Transverse colon (tissue), 4 donors: ENCODE results near the gene CDC20B. TPM values are rescaled to one million over a fixed set of nuclear protein-coding genes. Genes with fewer than 3 reads are reported as not detected.
A peak's percentile ranks its signal among the peaks of the same experiment; 100 is the strongest.

ENCODE experiments used
- DNase-seq: peaks from one replicate; pipeline ENCODE4 v3.0.0-alpha.2; 2019
- H3K27ac ChIP-seq, 4 donors: fragments of 200-600 bp; sonication (generic); 2 replicates each; pipeline ENCODE4 v1.5.1; 2016 to 2018; ENCODE audit warnings: inconsistent platforms in 4 of 4
- H3K27me3 ChIP-seq: fragments of 200-600 bp; sonication (generic); 2 replicates; pipeline ENCODE4 v1.5.1; 2017; ENCODE audit warnings: inconsistent platforms
- H3K36me3 ChIP-seq, 4 donors: fragments of 200-600 bp; sonication (generic); 2 replicates each; pipeline ENCODE4 v1.5.1; 2017 to 2019; ENCODE audit warnings: inconsistent platforms in 4 of 4
- H3K4me1 ChIP-seq, 4 donors: fragments of 200-600 bp; sonication (generic); 2 replicates each; pipeline ENCODE4 v1.5.1; 2017 to 2020; ENCODE audit warnings: inconsistent platforms in 4 of 4
- H3K4me3 ChIP-seq, 4 donors: fragments of 200-600 bp; sonication (generic); 1 replicate in 1 of 4; 2 replicates in 3 of 4; pipeline versions ENCODE4 v1.5.1 to v1.6.1; 2017 to 2019; ENCODE audit warnings: inconsistent platforms in 4 of 4
- H3K9me3 ChIP-seq, 2 donors: fragments of 200-600 bp; sonication (generic); 2 replicates each; pipeline ENCODE4 v1.5.1; 2017 to 2019; ENCODE audit warnings: inconsistent platforms in 2 of 2
- CTCF ChIP-seq, 5 experiments: fragments of 200-600 bp in 3 of 5; fragments of 450-650 bp in 2 of 5; sonication (generic) in 3 of 5; IDR thresholded peaks; 1 replicate in 2 of 5; 2 replicates in 3 of 5; pipeline ENCODE4 v1.5.1; 2016 to 2017; ENCODE audit warnings: antibody characterized with exemption in 5 of 5, inconsistent platforms in 3 of 5, mild to moderate bottlenecking in 2 of 5, moderate library complexity in 1 of 5
- EP300 ChIP-seq: sonication (generic); formaldehyde crosslinking; IDR thresholded peaks from one replicate; pipeline ENCODE4 v1.6.1; 2017; ENCODE audit warnings: antibody characterized with exemption, low read depth
- POLR2A ChIP-seq: fragments of 450-650 bp; IDR thresholded peaks from one replicate; pipeline ENCODE4 v1.6.1; 2016; ENCODE audit warnings: antibody characterized with exemption, mild to moderate bottlenecking, moderate library complexity
- POLR2AphosphoS5 ChIP-seq, 3 donors: sonication (generic); formaldehyde crosslinking; IDR thresholded peaks; one replicate each; pipeline ENCODE4 v1.6.1; 2016; ENCODE audit warnings: antibody characterized with exemption in 3 of 3
- WGBS, 2 donors: methylation state at CpG; one replicate each; pipeline ENCODE4 v1.1.5; 2018; ENCODE audit warnings: low coverage in 1 of 2; 5-methylcytosine and 5-hydroxymethylcytosine counted together
- in situ Hi-C, 4 donors: fragments of 200-750 bp; cut with MboI; loops; one replicate each; pipeline versions ENCODE4 v1.15.0 to v1.15.1; 2017; ENCODE audit warnings: low sequenced_read_pairs in 3 of 4, low pct_ligation_motif_present in 1 of 4, low pct_unique_long_range_greater_than_20kb in 1 of 4
- intact Hi-C: fragments of 100-400 bp; cut with DNase I; formaldehyde crosslinking; loops from one replicate; pipeline ENCODE4 v1.15.1; 2023; ENCODE audit warnings: low total_unique reads
- total RNA-seq, 4 donors: library from RNA; depleted of rRNA; stranded (reverse); fragments of >200 nt; gene quantifications; one replicate each; pipeline ENCODE4 v1.1.0, GENCODE V29; 2016

CDC20B gene
- total RNA-seq, 4 donors from 2014 or later, result not detected

- WGBS, 2 donors, result 61 to 69% methylated on average over 2 of the region's 2 CpGs
- DNase-seq, result no peak
- no peaks in the 10 kb centered on the region for H3K4me1 ChIP-seq
- intact Hi-C loops (no loop called here), in situ Hi-C loops (no loop called here)
- peaks cover 90% of the 10 kb centered on the region for H3K27me3 ChIP-seq
- H3K36me3 ChIP-seq, result no peaks in the 10 kb centered on the region
- no peaks in the 10 kb centered on the region for H3K9me3 ChIP-seq
- TF ChIP-seq CTCF (IDR thresholded peaks at IDR 0.05), result no peak
- TF ChIP-seq POLR2AphosphoS5 (IDR thresholded peaks at IDR 0.05), result no peak
- TF ChIP-seq POLR2A, result no peak
- no peak for TF ChIP-seq EP300
- no peak overlapping the region for H3K27ac ChIP-seq
- no peak overlapping the region for H3K4me3 ChIP-seq
Measured at GRCh38 chr5:55191165-55191564, 18.2 kb upstream of the CDC20B start.

- Histone ChIP-seq H3K27ac (no peak overlapping the region), H3K4me3 (no peak overlapping the region), H3K36me3 (no peaks in the 10 kb centered on the region), H3K9me3 (no peaks in the 10 kb centered on the region), H3K27me3 (peaks cover 96% of the 10 kb centered on the region), H3K4me1 (no peaks in the 10 kb centered on the region)
- intact Hi-C loops (no loop called here), in situ Hi-C loops (no loop called here)
- TF ChIP-seq EP300 (no peak), CTCF (IDR thresholded peaks at IDR 0.05) (no peak), POLR2A (no peak), POLR2AphosphoS5 (IDR thresholded peaks at IDR 0.05) (no peak)
- DNase-seq, result no peak
- WGBS, 2 donors, result 45 to 51% methylated on average over 6 of the region's 6 CpGs
Measured at GRCh38 chr5:55188656-55189540, 15.9 kb upstream of the CDC20B start.

GRCh38 chr5:55187370-55187769, 14.4 kb upstream of the CDC20B start:
- H3K36me3 ChIP-seq, result no peaks in the 10 kb centered on the region
- no peaks in the 10 kb centered on the region for H3K9me3 ChIP-seq
- intact Hi-C loops (no loop called here), in situ Hi-C loops (no loop called here)
- DNase-seq, result no peak
- 39 to 44% methylated on average over 4 of the region's 4 CpGs for WGBS, 2 donors
- no peak overlapping the region for H3K27ac ChIP-seq
- no peak for TF ChIP-seq POLR2A
- TF ChIP-seq EP300, result no peak
- peak in 3 of 5 experiments; percentile 24 to 35 (median 28) for TF ChIP-seq CTCF (IDR thresholded peaks at IDR 0.05)
- TF ChIP-seq POLR2AphosphoS5 (IDR thresholded peaks at IDR 0.05), result no peak
- H3K4me3 ChIP-seq, result no peak overlapping the region
- peaks cover 95% of the 10 kb centered on the region for H3K27me3 ChIP-seq
- H3K4me1 ChIP-seq, result no peaks in the 10 kb centered on the region

- H3K4me3 ChIP-seq, result no peak overlapping the region
- no peaks in the 10 kb centered on the region for H3K36me3 ChIP-seq
- no peak for DNase-seq
- no peak overlapping the region for H3K27ac ChIP-seq
- H3K4me1 ChIP-seq, result peaks cover 4 to 17% (median 14%) of the 10 kb centered on the region in 4 donors
- 50 to 73% methylated on average over 1 of the region's 1 CpG for WGBS, 2 donors
- intact Hi-C loops, result no loop called here
- peaks cover 93% of the 10 kb centered on the region for H3K27me3 ChIP-seq
- no peaks in the 10 kb centered on the region for H3K9me3 ChIP-seq
- in situ Hi-C loops, result no loop called here
- TF ChIP-seq POLR2AphosphoS5 (IDR thresholded peaks at IDR 0.05) (no peak), CTCF (IDR thresholded peaks at IDR 0.05) (no peak), POLR2A (no peak)
Measured at GRCh38 chr5:55180016-55180415, 7.0 kb upstream of the CDC20B start.
